Fibroblast of mammary gland (primary cell): Measurements from ENCODE around the gene TCEAL1.
"Not testable (repeated sequence)": the region's sequence is repeated elsewhere in the genome, so short reads cannot be mapped to it uniquely, and the experiment has no call there.

Source experiments
- DNase-seq: peaks from one replicate; pipeline ENCODE4 v3.0.0-alpha.2; 2010; ENCODE audit warnings: low read depth
- H3K4me3 ChIP-seq: 2 replicates; pipeline ENCODE4 v1.5.1; 2011; ENCODE audit warnings: low read depth, mild to moderate bottlenecking, low read length, moderate library complexity; ENCODE audit not compliant: control insufficient read depth
- TF ChIP-seq, protein P1 (sequence below): conservative IDR thresholded peaks from 2 replicates; pipeline ENCODE4 v1.5.1; 2011; ENCODE audit warnings: low read depth, low read length, inconsistent platforms; ENCODE audit not compliant: control insufficient read depth, insufficient read depth

Gene TCEAL1

DNA sequence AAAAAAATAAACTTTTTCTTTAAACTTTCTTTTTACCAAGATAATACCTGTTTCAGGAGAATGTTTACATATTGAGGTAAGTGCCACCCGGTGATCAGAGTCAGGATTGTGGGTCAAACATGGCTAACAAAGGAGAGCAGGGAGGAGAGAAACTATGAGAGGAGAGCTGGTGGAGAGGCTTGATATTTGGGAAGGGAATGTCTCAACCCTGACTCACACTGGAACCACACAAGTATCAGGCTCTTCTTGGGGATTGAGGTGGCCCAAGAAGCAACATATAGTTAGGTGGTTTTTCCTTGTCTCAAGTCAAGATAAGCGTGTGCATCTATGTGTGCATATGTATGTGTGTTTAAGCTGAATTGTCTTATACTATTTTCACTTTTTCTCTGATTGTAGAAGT, 6.7 kb downstream of the TCEAL1 start:
- TF ChIP-seq, protein P1, sequence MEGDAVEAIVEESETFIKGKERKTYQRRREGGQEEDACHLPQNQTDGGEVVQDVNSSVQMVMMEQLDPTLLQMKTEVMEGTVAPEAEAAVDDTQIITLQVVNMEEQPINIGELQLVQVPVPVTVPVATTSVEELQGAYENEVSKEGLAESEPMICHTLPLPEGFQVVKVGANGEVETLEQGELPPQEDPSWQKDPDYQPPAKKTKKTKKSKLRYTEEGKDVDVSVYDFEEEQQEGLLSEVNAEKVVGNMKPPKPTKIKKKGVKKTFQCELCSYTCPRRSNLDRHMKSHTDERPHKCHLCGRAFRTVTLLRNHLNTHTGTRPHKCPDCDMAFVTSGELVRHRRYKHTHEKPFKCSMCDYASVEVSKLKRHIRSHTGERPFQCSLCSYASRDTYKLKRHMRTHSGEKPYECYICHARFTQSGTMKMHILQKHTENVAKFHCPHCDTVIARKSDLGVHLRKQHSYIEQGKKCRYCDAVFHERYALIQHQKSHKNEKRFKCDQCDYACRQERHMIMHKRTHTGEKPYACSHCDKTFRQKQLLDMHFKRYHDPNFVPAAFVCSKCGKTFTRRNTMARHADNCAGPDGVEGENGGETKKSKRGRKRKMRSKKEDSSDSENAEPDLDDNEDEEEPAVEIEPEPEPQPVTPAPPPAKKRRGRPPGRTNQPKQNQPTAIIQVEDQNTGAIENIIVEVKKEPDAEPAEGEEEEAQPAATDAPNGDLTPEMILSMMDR, result no peak
- peak; percentile 12 for DNase-seq
- no peak overlapping the region for H3K4me3 ChIP-seq

DNA sequence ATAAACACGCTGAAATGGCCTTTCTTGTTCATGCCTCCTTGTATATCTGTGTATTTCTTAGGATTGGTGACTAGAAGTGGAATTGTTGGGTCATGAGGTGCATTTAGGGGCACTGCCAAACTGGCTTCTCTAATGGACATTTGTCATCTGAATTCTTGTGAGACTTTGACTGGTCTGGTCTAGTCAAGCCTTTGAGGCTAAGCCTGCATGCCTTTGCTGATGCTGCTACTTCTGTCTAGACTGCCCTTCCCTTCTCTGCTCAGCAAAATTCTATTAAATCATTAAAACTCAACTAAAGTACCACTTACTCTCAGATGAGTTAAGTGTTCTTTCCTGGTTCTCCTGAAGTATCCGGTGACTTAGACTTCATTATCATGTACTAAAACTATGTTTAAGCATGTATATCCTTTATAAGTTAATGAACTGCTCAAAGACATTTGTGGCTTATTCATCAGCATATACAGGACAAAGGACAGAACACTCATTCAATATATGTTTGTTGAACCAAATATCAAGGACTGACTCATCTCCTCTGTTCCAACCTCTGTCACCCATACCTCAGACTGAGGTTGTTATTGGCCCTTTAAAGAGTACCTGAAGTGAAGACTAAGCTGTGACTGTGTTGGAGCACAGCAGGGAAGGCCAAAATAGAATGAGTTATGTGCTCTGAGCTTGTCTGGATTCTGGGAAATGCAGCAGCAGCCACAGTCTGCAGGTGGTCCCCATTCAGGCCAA, 9.0 kb downstream of the TCEAL1 start:
- TF ChIP-seq, protein P1, result no peak
- DNase-seq, result peak; percentile 32

DNA sequence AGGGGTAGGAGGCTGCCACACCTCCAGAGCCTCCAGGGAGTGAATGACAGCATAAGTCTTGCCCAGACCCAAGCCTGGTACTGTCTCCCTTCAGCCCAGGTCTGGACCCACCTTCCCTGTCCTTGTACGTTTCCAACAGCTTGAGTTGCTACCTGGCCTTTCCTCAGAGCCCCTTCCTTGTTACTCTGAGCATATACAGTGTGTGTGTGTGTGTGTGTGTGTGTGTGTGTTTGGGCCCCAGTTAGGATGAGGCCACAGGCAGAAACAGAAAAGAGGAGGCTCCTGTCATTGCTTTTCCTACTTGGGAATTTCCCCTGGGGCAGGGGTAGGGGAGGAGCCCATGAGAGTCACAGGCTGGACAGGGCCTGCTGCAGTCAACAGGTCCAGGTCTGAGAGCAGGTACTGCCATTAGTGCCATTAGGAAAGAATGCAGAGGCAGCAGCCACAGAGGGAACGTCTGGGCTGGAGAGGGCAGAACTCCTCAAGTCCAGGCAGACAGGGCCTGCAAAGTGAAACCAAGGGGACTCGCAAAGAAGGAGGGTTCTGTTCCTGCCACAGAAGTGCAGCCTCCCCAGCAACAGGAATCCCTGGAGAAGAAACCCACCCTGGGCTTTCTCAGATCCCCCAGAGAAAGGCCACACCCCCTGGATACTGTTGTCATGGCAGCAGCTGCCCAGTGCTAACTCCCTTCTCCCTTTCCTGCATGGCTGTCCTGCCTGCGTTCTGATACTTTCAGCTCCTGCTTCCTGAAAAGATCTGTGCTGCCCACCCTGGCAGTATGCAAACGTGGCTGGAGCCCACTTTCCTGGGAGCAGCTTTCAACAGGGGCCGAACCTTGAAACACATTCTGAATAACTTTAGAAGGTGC, 9.9 kb downstream of the TCEAL1 start:
- not testable (repeated sequence) for DNase-seq

More for the DNA sequence above, 9.0 kb downstream of the TCEAL1 start:
- H3K4me3 ChIP-seq, result no peak overlapping the region

DNA sequence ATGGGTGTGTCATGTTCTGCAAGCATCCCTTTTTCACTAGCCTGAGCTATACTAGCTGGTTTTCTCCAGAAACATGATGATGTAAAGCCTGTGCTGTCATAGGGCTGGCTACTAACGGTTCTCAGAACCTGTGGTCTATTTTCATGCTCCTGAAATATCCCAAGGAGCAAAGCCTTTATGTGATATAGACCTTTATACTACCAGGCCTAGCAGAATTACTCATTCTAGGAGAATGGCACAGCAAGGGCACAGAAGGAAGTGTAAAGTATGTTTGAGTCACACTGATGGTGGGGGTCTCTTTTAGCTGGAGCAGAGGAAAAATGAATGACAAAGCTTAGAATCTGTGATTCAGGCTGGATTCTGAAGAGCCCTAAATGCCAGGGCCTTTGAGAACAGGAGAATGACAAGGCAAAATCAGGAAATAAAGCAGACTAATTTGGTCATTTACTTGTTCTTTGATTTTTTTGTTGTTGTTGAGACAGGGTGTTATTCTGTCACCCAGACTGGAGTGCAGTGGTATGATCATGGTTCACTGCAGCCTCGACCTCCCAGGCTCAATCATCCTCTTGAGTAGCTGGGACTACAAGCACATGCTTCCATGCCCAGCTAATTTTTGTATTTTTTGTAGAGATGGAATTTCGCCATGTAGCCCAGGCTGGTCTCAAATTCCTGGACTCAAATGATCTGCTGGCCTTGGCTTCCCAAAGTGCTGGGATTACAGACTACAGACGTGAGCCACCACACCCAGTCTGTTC, 11.8 kb downstream of the TCEAL1 start:
- DNase-seq, result peak; percentile 54
- H3K4me3 ChIP-seq, result no peak overlapping the region
- TF ChIP-seq, protein P1, result no peak

More for the DNA sequence above, 9.9 kb downstream of the TCEAL1 start:
- H3K4me3 ChIP-seq, result not testable (repeated sequence)

DNA sequence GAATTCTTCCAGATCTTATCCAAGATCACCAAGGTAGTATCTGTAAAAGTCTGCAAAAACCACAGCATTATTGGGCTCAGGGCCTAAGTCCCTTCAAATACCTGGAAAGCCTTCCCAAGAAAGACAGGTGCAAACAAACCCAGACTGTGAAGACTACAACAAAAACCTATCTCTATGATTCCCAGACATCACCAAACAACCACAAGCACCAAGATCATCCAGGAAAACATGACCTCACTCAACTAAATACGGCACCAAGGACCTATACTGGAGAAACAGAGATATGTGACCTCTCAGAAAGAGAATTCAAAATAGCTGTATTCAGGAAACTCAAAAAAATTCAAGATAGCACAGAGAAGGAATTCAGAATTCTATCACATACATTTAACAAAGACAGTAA, 15.3 kb downstream of the TCEAL1 start:
- DNase-seq, result no peak
- no peak overlapping the region for H3K4me3 ChIP-seq
- TF ChIP-seq, protein P1, result no peak

DNA sequence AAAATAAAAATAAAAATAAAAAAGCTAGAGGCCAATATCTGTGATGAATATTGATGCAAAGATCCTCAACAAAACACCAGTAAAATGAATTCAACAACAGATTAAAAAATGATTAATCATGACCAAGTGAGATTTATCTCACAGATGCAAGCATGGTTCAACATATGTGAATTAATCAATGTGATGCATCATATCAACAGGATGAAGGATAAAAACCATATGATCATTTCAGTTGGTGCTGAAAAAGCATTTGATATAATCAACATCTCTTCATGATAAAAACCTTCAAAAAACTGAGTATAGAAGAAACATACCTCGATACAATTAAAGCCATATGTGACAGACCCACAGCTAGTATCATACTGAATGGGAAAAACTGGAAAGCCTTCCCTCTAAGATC, 18.9 kb downstream of the TCEAL1 start:
- TF ChIP-seq, protein P1, result no peak
- no peak overlapping the region for H3K4me3 ChIP-seq
- DNase-seq, result no peak
